Left renal cortex interstitium (tissue), 4 donors: ENCODE results near the gene FAM110C. TPM values are rescaled to one million over a fixed set of nuclear protein-coding genes. Genes with fewer than 3 reads are reported as not detected.
"Not testable (repeated sequence)": the region's sequence is repeated elsewhere in the genome, so short reads cannot be mapped to it uniquely, and the experiment has no call there.

ENCODE experiments used
- DNase-seq, 4 donors: peaks; one replicate each; pipeline ENCODE4 v3.0.0-alpha.2; 2013; ENCODE audit warnings: low read depth in 4 of 4, low spot score in 2 of 4, missing footprints in 1 of 4
- polyA plus RNA-seq, 4 donors: library from polyadenylated mRNA; unstranded; fragments of 120-200 nt; gene quantifications; one replicate each; pipeline ENCODE4 v1.2.1, GENCODE V29; 2013; ENCODE audit not compliant: insufficient read length in 4 of 4

Gene FAM110C
- polyA plus RNA-seq, result 10 to 100 TPM; 10.7 to 18.6 (median 11.2) TPM

DNA sequence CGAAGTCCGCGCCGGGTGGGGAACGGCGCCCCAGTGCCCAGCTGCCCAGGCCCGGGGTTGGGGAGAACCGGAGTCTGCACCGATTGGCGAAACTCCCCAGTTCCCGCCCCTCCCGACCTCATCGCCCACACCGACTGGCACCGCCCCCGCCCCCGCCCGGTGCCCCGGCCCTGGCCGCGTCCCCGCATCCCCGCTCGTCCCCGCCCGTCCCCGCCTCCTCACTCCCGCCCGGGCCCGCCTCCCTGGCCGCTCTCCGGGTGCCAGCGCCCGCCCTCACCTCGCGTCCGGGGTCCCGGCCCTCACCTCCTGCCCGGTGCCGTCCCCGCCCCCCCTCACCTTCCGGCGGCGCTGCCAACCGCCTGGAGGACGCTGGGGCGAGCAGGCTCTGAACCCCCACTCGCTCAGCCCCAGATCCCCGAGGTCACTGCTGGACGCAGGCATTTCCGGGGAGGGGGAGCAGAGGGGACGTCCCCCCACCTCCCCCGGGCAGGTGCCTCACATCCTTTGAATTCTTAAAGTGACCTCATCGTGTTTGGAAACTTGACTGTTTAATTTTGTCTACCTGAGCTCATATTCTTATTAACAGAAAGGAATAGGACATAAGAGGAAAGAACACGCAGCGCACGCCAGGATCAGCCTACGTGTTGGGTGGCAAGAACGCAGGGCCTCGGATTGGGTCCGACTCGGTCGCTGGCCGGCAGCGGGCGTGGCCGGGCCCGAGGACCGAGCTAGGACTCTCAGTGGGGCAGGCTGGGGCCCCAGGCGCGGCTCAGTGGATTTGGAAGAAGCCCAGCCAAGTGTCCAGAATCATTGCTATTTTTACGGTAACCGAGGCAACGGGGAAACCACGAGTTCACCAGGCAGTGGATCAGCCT lies at the start of gene FAM110C:
Gene FAM110C, minus strand, starts transcription at position 35 of the 875 bp plus-strand sequence. CDS start 120 bp downstream, outside the sequence.
- DNase-seq, result peak in 1 of 4 donors; percentile 63

DNA sequence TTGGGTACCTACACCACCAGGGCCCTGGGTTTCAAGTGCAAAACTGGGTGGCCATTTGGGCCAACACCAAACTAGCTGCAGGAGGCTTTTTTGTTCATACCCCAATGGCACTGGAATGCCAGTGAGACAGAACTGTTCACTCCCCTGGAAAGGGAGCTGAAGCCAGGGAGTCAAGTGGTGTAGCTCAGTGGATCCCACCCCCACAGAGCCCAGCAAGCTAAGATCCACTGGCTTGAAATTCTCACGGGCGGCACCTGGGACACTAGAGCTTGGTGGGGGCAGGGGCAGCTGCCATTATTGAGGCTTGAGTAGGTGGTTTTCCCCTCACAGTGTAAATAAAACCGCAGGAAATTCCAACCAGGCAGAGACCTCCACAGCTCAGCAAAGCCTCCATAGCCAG lies 46.0 kb upstream of the FAM110C start:
- DNase-seq, result no peak

DNA sequence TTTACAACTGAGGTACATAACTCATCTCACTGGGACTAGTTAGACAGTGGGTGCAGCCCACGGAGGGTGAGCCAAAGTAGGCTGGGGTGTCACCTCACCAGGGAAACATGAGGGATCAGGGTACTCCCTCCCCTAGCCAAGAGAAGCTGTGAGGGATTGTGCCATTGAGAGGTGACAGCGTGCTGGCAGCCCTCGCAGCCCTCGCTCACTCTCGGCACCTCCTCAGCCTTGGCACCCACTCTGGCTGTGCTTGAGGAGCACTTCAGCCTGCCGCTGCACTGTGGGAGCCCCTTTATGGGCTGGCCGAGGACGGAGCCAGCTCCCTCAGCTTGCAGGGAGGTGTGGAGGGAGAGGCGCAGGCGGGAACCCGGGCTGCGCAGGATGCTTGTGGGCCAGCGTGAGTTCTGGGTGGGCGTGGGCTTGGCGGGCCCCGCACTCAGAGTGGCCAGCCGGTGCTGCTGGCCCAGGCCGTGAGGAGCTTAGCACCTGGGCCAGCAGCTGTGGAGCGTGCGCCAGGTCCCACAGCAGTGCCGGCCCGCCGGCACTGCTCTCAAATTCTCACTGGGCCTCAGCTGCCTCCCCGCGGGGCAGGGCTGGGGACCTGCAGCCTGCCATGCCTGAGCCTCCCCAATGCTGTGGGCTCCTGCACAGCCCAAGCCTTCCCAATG lies 44.5 kb upstream of the FAM110C start:
- DNase-seq, result no peak

GRCh38 chr2:85761-86160 lies 39.5 kb upstream of the FAM110C start:
- no peak for DNase-seq

DNA sequence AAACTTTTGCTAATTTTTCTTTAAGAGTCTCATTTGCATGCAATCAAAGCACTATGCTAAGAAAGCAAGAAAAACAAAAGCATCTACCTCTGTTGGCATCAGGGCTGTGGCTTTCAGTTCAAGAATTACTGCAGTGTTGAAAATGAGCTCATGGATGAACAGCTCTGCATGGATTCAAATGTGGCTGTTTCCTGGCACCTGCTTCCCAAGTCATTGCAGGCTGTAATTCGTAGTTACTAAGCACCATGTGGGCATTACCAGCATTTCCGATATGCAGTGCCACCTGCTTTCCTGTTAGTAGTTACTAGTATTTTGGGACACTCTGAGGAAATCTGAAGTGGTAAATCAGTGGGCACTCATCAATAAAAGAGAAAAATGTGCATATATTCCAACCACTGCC lies 37.8 kb upstream of the FAM110C start:
- no peak for DNase-seq

GRCh38 chr2:80971-81736 lies 34.8 kb upstream of the FAM110C start:
- DNase-seq, result no peak

- DNase-seq, result no peak
Observed at GRCh38 chr2:80378-80777, 34.1 kb upstream of the FAM110C start.

GRCh38 chr2:71309-72035 lies 25.2 kb upstream of the FAM110C start:
- no peak for DNase-seq

DNA sequence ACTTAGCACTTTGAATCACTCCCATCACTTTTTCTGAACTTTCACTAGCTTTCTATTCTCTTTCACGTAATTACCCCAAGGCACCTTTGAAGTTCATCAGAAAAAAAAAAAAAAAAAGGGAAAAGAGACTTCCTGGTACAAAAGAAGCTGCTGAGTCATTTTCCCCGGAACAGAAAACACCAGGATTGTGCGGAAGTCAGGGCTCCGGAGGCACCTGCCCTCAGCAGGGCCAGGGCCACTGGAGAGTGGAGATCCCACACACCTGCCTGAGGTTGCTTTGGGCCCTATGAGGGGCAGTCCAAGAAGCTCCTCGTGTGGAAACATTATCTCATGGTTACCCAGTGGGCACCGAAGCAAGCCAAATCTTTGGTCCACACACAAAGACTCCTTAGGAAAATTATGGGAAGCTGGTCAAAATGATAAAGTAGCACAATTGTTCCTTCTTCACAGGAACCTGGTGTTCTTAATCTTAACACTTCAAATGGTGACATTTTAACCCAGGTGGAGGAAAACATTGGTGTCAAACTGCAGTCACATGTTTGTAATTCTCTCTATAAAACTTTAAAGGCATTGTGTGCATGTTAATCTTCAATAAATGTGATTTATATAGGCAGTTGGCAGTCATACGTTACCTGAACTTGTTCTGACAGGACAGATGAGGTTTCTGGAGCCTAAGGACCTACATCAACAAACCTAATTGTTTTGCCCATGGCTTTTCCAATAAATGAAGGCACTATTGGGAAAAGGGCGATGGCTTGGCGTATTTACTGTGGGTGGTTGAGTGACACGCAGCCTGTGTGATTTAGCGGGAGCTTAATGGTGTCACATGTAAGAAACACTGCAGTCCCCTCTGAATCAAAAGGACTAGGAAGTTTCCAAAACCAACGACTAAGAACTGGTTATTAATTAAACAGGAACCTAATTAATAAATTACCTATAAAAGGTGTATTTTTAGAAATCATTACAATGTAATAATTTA lies 23.4 kb upstream of the FAM110C start:
- DNase-seq, result no peak

GRCh38 chr2:68637-69036 lies 22.3 kb upstream of the FAM110C start:
- not testable (repeated sequence) for DNase-seq

DNA sequence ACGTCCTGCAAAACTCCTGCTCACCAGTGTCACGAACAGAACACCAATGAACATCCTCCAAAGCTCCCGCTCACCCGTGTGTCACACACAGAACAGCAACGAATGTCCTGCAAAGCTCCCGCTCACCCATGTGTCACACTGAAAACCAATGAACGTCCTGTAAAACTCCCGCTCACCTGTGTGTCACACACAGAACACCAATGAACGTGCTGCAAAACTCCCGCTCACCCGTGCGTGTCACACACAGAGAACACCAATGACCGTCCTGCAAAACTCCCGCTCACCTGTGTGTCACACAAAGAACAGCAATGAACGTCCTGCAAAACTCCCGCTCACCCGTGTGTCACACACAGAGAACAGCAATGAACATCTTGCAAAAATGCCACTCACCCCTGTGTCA lies 20.5 kb upstream of the FAM110C start:
- no peak for DNase-seq

DNA sequence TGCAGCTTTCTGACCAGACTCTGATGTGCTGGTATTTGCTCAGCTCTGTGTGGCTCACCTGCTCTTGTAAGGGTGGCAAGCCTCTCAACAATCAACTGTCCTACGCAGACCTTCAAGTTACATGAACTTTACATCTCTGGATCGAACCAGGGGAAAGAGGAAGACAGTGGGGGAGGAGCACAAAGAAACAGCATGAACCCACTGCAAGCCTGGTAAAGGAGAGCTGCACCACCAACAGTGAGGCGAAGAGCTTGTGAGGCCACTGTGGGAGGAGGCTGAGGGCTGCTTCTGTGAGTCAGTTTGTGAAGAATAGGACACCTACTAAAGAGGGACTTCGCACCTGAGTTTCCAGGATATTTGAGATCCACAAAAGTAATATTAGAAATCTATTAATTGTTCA lies 18.8 kb upstream of the FAM110C start:
- no peak for DNase-seq

GRCh38 chr2:55587-56448 lies 9.5 kb upstream of the FAM110C start:
- no peak for DNase-seq

- no peak for DNase-seq
Observed at GRCh38 chr2:51613-52012, 5.3 kb upstream of the FAM110C start.

GRCh38 chr2:47737-48136 lies 1.4 kb upstream of the FAM110C start:
- DNase-seq, result no peak

DNA sequence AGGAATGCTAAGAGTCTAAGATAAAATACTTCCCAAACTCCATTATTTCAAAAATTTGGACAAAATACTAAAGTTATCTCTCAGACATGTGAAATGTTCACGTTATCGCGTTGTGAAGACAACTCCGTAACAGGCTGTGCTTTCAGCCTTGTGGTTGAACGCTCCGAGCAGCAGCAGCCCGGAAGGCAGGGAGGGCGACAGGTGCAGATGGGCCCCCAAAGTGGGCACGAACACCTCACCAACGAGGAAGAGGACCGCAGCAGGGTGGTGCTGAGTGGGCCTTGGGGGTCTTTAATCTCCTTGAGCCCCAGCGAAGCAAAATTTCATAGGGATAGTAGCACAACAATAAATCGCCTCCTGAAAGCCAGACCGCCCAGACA lies 1.0 kb upstream of the FAM110C start:
- no peak for DNase-seq

DNA sequence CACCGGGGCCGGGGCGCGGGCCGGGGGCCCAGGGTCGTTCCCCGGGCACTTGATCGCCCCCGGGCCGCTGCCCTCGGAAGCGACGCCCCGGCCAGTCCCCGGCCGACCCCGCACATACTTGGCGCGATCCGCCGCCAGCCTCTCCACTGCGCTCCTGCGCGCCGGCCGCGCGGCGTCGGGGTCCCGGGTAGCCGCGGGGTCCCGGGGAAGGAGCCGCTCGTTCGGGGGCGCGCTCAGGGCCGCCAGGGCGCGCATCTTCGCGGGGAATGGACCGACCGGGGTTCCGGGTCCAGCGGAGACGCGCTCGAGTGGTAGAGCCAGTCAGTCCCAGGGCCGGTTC lies 204 bp downstream of the FAM110C start:
- no peak for DNase-seq

GRCh38 chr2:45342-46130 lies 769 bp downstream of the FAM110C start:
- no peak for DNase-seq
